K562 (cell line): ENCODE data around the gene SLC9A3. TPM values are rescaled to one million over a fixed set of nuclear protein-coding genes. Genes with fewer than 3 reads are reported as not detected.

ENCODE experiments used
- BHLHE40 ChIP-seq: IDR thresholded peaks from 2 replicates; pipeline ENCODE4 v1.6.1; 2011; ENCODE audit warnings: low read length, improper control_type of control experiment
- MAFK ChIP-seq: IDR thresholded peaks from 2 replicates; pipeline ENCODE4 v1.6.1; 2011; ENCODE audit warnings: low read length, improper control_type of control experiment
- MBD2 ChIP-seq: sonication (generic); IDR thresholded peaks from 2 replicates; pipeline ENCODE4 v1.6.1; 2016; ENCODE audit warnings: low read depth, borderline replicate concordance
- NCOA6 ChIP-seq: fragments of 450-650 bp; IDR thresholded peaks from 2 replicates; pipeline ENCODE4 v1.6.1; 2017; ENCODE audit warnings: mild to moderate bottlenecking
- NFRKB ChIP-seq: fragments of 450-650 bp; IDR thresholded peaks from 2 replicates; pipeline ENCODE4 v1.6.1; 2016; ENCODE audit warnings: low read depth
- YY1 ChIP-seq, 3 experiments: IDR thresholded peaks; 2 replicates each; pipeline ENCODE4 v1.6.1; 2011; ENCODE audit warnings: low read length in 2 of 3, mild to moderate bottlenecking in 2 of 3, moderate library complexity in 2 of 3, borderline replicate concordance in 1 of 3, control low read depth in 1 of 3, low read depth in 1 of 3; ENCODE audit not compliant: insufficient read depth in 3 of 3, insufficient replicate concordance in 2 of 3, control insufficient read depth in 1 of 3, insufficient read length in 1 of 3; ENCODE audit errors: extremely low read depth in 1 of 3
- ZFP1 ChIP-seq: fragments of 450-650 bp; formaldehyde crosslinking; IDR thresholded peaks from 2 replicates; pipeline ENCODE4 v1.4.0; 2020; ENCODE audit warnings: mild to moderate bottlenecking, mixed read lengths
- ZFPM2 ChIP-seq: fragments of 250-450 bp; sonication (Bioruptor Pico); IDR thresholded peaks from 2 replicates; pipeline ENCODE4 v1.5.1; 2022; ENCODE audit warnings: mild to moderate bottlenecking
- polyA plus RNA-seq, 8 experiments: library from polyadenylated mRNA; depleted of rRNA in 4 of 8; stranded (reverse) in 5 of 8; unstranded in 3 of 8; fragments of >200 nt; fragmentation: Nextera tagmentation in 2 of 8; fragmentation: Illumina TruSeq in 1 of 8; extraction: Ambion mirVana in 2 of 8; extraction: Trizol in 1 of 8; gene quantifications; 2 replicates each; pipeline versions ENCODE4 v1.2.1 to v1.2.3, GENCODE V29; 2011 to 2014; ENCODE audit warnings: inconsistent platforms in 1 of 8, missing spikeins in 1 of 8
- total RNA-seq, 7 experiments: library from RNA; depleted of rRNA in 6 of 7; stranded (reverse); fragments of >200 nt in 6 of 7; fragmentation: Illumina TruSeq in 2 of 7; extraction: Trizol in 2 of 7; gene quantifications; 2 replicates each; pipeline versions ENCODE4 v1.2.1 to v1.2.3, GENCODE V29; 2011 to 2021; ENCODE audit warnings: low replicate concordance in 1 of 7
- TF ChIP-seq, protein P1 (sequence below): fragments of 450-650 bp; IDR thresholded peaks from 2 replicates; pipeline ENCODE4 v1.6.1; 2016; ENCODE audit warnings: antibody characterized with exemption
- TF ChIP-seq, protein P2 (sequence below): IDR thresholded peaks from 2 replicates; pipeline ENCODE4 v1.6.1; 2014; ENCODE audit warnings: antibody characterized with exemption
- TF ChIP-seq, protein P3 (sequence below): fragments of 450-650 bp; formaldehyde crosslinking; IDR thresholded peaks from 2 replicates; pipeline ENCODE4 v1.4.0; 2020; ENCODE audit warnings: mild to moderate bottlenecking, moderate library complexity

SLC9A3 gene
- total and polyA plus RNA-seq, 9 of the 15 experiments (the other 6 are each of a cell fraction or from before 2014, with no cell fraction given) = 1.5 to 5.8 (median 3.7) TPM; not detected in 2

GRCh38 chr5:482021-482420, 42.2 kb downstream of the SLC9A3 start (continued):
- TF ChIP-seq, protein P1, sequence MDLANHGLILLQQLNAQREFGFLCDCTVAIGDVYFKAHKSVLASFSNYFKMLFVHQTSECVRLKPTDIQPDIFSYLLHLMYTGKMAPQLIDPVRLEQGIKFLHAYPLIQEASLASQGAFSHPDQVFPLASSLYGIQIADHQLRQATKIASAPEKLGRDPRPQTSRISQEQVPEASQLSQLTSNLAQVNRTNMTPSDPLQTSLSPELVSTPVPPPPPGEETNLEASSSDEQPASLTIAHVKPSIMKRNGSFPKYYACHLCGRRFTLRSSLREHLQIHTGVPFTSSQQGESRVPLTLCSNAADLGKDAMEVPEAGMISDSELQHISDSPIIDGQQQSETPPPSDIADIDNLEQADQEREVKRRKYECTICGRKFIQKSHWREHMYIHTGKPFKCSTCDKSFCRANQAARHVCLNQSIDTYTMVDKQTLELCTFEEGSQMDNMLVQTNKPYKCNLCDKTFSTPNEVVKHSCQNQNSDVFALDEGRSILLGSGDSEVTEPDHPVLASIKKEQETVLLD = no peak
- TF ChIP-seq ZFP1 (CRISPR knock-in tag) = no peak
- no peak for TF ChIP-seq MAFK
- TF ChIP-seq, protein P2, sequence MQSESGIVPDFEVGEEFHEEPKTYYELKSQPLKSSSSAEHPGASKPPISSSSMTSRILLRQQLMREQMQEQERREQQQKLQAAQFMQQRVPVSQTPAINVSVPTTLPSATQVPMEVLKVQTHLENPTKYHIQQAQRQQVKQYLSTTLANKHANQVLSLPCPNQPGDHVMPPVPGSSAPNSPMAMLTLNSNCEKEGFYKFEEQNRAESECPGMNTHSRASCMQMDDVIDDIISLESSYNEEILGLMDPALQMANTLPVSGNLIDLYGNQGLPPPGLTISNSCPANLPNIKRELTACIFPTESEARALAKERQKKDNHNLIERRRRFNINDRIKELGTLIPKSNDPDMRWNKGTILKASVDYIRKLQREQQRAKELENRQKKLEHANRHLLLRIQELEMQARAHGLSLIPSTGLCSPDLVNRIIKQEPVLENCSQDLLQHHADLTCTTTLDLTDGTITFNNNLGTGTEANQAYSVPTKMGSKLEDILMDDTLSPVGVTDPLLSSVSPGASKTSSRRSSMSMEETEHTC = no peak
- TF ChIP-seq, protein P3, sequence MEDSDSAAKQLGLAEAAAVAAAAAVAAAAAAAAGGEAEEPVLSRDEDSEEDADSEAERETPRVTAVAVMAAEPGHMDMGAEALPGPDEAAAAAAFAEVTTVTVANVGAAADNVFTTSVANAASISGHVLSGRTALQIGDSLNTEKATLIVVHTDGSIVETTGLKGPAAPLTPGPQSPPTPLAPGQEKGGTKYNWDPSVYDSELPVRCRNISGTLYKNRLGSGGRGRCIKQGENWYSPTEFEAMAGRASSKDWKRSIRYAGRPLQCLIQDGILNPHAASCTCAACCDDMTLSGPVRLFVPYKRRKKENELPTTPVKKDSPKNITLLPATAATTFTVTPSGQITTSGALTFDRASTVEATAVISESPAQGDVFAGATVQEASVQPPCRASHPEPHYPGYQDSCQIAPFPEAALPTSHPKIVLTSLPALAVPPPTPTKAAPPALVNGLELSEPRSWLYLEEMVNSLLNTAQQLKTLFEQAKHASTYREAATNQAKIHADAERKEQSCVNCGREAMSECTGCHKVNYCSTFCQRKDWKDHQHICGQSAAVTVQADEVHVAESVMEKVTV (CRISPR knock-in tag) = no peak
- no peak for TF ChIP-seq ZFPM2 (CRISPR knock-in tag)
- no peak for TF ChIP-seq BHLHE40
- no peak for TF ChIP-seq NCOA6
- TF ChIP-seq NFRKB = no peak
- no peak for TF ChIP-seq YY1 (IDR thresholded peaks at IDR 0.05; ENCODE audit: borderline replicate concordance in 1 of 3, control insufficient read depth in 1 of 3, extremely low read depth in 1 of 3, insufficient read depth in 3 of 3, insufficient read length in 1 of 3, insufficient replicate concordance in 2 of 3, low read depth in 1 of 3, low read length in 2 of 3)
- no peak for TF ChIP-seq MBD2
